Myocyte (in vitro differentiated cells): ENCODE data around the gene CLMN. TPM values are rescaled to one million over a fixed set of nuclear protein-coding genes. Genes with fewer than 3 reads are reported as not detected.

ENCODE experiments used
- DNase-seq: peaks from one replicate; pipeline ENCODE4 v3.0.0-alpha.2; 2012; ENCODE audit warnings: low read depth
- total RNA-seq: library from RNA; depleted of rRNA; stranded (reverse); fragments of >200 nt; gene quantifications from 2 replicates; pipeline ENCODE4 v1.2.3, GENCODE V29; 2014

Gene CLMN
- total RNA-seq, 1 donor from 2014 or later, result 0.99 TPM

DNA sequence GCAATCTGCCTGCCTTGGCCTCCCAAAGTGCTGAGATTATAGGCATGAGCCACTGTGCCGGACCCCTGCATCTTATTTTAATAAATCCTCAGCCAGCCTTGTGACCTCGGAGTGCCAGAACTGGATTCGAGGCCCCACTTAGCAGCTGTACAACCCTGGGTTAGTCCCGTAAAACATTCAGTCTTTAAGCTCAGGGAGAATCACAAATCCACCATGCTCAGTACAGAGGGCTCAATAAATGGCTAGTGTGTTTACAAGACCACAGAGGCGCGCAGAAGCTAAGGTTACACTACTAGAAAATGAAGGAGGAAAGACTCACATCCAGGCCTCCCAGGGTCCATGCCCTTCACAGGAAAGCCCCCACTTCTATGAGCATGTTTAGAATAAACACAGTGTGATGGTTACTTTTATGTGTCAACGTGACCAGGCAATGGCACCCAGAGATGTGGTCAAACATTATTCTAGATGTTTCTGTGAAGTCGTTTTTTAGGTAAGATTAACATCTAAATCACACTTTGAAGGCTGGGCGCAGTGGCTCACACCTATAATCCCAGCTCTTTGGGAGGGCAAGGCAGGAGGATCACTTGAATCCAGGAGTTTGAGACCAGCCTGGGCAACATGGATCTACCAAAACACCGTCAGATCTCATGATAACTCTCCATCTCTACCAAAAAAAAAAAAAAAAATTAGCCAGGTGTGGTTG, 55.3 kb downstream of the CLMN start:
- DNase-seq, result no peak

DNA sequence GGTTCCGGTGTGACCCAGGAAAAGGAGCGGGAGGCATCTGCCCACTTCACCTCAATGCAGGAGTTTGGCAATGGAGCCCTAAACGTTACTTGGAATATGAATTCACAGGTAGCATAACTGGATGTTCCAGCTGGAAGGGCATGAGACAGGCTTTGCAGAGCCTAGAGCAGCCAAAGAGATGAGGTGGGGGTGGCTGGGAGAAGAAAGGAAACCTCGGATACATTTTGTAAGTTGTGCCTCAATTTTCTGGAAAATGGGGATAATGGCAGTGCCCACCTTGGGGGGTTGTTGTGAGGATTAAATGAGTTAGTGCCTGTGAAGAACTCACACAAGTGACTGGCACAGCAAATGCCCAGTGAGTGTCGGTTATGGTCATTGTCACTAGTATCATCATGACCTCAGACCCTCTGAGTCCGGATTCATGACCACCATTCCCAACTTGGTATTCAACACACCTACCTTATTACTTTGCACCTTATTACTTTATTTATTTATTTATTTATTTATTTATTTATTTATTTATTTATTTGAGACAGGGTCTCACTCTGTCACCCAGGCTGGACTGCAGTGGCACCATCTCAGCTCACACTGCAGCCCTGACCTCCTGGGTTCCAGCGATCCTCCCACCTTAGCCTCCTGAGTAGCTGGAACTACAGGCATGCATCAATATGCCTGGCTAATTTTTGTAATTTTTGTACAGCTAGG, 56.0 kb downstream of the CLMN start:
- no peak for DNase-seq

DNA sequence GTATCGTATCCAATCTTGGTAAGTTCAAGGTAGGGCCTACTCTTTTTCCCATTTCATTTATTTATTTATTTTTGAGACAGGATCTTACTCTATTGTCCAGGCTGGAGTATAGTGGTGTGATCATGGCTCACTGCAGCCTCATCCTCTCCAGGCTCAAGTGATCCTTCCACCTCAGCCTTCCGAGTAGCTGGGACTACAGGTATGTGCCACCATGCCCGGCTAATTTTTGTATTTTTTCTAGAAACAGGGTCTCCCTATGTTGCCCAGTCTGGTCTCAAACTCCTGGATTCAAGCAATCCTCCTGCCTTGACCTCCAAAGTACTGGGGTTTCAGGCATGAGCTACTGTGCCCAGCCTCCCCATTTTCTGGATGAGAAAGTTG, 57.2 kb downstream of the CLMN start:
- DNase-seq, result no peak

DNA sequence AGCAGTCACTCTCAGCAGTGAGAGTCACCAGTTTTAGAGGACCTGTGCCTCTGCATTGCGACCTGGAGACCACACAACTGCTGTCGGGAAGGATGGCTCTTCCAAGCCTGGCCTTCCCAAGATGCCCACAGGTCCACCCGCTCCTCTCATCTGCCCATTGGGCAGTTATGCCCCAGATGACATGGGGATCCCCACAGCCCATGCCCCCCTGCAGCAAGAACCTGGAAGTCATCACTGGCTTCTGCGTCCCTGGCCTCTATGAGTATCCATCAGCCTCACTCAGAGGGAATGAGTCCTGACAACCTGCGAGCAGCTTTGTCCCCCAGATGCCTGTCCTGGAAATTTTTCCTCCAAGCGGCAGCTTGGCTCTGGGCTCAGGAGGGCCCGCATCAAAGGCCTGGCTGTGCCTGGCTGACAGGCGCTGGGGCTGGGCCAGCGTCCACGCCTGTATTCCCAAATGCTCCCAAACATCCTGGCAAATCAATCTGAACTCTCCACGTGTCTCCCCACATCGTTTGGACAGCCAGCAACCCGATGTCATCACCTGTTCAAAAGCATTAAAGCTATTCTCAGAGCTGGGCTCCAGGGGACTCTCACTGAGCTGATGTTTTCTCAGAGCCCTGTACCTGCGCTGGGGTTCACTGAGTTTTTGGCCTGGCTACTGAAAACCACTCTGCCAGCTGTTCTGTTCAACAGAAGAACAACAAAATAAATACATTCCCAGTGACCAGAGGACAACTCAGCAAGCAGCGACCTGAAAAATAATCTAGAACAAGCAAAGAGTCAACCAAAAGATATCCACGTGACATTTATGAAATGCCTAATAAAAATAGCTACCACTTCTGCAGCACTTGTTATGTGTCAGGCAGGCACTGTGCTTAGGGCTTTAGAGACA, 57.8 kb downstream of the CLMN start:
- peak; percentile 84 for DNase-seq

DNA sequence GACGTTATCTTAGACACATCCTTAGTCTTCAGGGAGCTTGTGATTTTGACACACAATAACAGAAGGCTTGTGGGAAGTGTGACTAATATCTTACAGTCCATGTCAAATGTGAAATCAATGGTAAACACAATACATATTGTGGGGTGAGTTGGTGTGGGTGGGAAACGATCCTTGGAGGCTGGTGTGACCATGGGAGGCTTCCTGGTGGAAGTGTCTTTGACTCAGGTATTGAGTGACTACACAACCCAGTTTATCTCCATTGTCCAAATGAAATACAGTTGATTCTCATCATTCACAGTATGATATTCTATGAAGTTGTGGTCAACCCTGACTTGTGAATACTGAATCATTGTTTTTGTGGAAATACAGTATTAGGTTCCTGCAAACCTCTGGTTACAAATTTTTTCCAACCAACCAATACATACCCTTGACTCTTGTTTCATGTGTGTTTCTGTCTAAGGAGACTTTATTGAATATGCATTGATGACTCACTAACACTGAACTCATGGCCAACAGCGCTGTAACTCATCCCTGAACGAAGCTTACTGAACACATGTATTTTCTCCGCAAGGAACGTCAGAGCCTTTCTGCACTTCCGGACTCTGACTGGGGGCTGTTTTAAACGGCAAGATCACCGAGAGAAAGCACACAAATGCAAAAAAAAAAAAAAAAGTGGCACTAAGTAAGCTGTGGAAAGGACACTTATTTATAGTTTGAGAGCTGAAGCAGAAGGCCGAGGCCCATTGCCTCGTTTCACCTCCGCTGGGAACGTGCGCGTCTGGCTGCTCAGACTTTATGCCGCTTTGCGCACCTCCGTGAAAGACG, 59.0 kb downstream of the CLMN start:
- no peak for DNase-seq

DNA sequence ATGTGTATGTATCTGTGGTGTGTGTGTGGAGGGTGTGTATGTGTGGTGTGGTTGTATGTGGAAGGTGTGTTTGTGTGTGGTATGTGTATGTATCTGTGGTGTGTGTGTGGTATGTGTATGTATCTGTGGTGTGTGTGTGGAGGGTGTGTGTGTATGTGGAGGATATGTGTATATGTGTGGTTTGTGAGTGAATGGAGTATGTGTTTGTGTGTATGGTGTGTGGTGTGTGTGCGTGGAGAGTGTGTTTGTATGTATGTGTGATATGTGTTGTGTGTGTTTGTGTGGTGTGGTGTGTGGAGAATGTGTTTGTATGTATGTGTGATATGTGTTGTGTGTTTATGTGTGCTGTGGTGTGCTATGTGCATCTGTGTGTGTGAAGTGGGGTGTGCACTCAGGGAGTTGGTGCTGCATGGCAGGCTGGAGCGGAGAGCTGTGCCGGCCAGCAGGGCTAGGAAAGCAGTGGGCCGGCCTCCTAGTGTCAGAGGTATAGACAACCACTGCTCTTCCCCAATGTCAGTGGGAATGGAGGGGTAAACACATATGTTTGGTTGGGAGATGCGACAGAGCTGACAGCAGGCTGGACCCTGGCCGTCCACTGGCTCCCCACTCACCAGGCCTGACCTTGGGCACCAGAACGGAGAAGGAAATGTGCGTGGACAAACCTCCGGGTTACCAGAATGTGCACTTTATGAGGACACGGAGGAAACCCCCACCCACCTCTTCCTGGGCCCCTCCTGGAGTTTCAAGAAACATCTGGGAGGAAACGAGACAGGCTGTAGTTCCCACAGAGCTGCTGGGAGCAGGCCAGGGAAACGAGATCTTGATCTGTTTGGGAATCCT, 60.7 kb downstream of the CLMN start:
- DNase-seq, result no peak

DNA sequence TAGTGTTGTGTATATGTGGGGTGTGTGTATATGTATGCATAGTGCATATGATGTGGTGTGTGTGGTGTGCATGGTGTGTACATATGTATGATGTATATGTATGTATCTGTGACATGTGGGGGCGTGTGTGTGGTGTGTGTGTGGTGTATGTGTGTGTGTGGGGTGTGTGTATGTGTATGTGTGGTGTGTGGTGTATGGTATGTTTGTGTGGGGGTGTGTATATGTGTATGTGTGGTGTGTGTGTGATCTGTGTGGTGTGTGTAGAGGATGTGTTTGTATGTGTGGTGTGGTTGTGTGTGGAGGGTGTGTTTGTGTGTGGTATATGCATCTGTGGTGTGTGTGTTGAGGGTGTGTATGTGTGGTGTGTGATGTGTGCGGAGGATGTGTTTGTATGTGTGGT, 61.6 kb downstream of the CLMN start:
- DNase-seq, result no peak

DNA sequence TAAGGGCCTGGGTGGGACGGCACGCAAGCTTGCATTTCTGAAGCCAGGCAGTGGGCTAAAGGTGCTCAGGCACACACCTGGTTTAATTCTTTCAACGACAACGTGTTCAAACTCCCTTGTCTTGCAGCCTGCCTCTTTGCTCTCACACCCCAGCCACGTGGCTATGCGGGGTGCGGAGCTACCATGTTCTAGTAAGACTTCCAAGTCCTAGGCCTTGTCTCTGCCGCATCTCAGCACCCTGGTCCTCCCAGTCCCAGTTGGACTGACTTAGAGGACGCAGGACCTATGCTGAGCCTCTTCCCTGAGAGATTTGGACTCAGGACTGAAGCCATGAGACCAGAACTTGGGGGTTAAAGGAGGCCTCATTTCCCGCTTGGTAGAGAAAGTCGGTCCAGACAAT, 62.2 kb downstream of the CLMN start:
- no peak for DNase-seq

DNA sequence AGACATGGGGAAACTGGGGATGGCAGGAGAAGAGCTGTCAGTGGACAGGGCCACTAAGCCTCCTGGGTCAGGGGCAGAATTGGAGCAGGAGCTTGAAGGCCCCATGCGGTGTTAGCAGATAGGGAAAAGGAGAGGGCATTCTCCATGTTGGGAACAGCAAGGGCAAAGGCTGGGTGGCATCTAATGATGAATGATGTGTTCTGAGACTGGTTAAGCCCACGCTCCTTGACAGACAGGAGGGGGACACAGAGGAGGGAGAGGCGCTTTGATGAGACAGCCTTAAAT, 63.0 kb downstream of the CLMN start:
- no peak for DNase-seq

DNA sequence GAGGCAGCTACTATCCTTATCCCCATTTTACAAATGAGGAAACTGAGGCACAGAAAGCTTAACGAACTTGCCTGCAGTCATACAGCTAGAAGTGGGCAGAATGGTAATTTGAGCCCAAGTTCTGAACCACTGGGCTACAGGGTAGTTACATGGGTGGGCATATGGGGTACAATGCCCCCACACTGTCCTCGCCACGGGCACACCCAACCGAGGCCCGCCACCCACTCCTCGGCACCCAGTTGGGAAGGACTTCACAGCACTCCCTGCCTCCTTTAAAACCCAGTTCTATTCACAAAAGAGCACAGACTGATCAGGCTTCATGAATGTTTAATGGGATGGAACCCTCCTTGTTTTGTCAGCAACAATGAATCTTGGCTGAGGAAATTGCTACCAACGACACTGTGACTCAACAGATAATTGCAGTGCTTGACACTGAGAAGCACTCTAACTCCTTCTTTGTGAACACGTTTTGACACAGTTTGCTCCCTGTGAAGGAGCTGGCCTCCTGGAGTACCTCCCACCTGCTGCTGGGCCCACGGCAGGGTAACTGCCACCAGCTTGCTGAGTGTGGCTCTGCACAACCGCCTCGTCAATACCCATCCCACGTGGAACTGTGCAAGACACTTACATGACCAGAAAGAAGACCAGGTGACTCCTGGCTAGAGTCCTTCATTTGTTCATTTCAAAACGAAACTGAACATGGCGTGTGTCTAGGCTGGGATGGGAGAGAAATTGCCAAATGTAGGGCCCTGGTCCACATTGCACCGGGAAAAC, 63.5 kb downstream of the CLMN start:
- no peak for DNase-seq

DNA sequence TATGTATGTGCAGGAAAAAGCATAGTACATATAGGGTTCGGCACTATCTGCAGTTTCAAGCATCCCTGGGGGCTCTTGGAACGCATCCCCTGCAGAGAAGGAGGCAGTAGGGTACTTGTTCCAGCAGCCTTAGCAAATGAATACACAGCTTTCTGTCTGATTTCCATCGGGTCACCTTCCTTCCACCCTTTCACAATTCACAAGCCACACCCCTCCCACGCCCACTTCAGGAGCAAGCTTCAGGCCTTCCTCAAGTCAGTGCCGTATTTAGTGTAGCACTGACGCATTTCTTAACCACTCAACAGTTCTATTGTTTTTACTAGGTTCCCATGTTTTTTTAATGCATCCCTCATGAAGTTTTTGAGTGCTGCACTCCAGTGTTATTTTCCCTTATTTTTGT, 64.2 kb downstream of the CLMN start:
- no peak for DNase-seq

DNA sequence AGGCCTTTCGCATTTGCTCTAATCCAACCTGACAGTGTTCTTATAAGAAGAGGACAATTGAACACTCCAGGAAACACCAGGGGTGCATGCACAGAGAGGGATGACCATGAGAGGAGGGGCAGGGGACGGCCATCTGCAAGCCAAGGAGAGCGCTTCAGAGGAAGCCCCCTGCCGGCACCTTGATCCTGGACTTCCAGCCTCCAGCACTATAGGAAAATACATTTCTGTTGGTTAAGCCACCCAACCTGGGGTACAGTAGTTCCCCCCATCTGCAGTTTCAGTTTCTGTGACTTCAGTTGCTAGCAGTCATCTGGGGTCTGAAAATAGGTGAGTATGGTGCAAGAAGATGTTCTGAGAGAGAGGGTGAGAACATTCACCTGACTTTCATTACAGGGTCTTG, 64.7 kb downstream of the CLMN start:
- no peak for DNase-seq

DNA sequence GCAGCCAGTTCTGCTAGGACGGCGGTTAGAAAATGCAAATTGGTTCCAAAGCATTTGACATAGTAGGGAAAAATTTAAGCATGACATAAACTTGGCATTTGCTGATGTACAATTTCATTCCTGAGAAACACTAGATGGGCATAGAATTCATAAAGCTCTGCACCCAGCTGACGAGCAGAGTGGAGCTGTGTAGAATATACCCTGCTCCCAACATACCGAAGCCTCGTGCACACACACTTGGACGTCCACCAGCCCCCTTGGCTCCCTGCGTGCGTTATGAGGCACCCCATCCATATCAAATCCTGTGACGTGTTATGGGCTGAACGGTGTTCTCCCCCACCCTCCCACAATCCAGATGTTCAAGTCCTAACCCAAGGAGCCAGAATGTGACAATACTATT, 65.4 kb downstream of the CLMN start:
- DNase-seq, result no peak

DNA sequence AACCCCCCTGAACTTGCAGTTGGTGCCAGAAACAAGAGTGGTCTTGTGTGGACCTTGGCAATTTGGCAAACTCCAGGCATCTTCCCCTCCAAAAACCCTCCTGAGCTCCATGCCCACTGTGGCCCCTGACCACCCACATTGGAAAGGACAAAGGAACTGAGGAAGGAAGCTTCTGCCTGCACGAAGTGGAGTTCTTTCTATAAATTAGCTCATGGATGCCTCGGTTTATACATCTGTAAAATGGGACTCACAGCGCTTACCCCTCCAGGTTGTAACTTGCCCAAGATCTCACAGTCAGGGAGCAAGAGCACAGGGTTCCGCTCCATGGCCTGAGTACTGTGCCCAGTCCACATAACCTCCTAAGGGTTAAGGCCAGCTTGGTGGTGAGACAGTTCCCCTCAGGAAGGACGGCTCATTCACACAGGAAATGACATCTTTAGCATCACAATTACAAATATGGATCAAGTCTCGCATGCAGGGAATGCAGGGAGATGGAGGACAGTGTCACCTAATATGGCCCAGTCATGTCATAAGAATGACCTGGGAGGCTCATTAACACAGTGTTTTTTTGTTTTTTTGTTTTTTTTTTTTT, 66.6 kb downstream of the CLMN start:
- DNase-seq, result no peak

DNA sequence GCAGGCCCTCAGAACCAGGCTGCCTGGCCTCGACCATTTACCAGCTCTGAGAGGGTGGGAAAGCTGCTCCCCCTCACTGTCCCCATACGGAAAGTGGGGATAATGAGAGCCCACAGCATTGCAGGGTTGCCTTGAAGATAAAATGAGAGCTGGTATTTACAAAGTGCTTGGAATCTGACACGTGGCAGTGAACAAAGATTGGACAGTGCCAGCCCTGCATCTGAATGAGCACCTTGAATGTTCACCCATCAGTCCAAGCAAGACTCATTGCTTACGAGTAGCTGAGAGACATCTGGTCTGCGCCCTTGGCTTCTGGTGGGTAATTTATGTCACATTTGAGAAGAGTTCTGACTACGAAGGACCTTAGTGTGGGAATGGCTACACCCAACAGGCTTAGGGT, 67.5 kb downstream of the CLMN start:
- DNase-seq, result no peak

DNA sequence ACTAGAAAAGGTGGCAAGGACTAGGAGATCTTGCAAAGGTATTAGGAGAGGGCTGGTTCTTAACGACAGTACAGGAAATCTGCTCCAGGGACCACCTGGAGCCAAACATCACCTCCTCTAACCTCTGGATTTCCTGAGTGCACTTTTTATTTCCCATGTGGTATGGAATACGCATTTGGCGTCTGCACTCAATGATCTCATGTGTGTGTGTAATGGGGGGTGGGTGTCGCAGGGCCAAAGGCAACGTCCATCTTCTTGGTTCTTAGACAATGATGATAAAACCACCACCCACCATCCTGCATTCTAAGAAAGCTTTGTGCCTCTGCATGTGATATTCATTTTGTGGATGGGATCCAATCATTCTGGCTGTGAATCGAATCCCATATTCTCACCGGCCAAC, 68.8 kb downstream of the CLMN start:
- no peak for DNase-seq

DNA sequence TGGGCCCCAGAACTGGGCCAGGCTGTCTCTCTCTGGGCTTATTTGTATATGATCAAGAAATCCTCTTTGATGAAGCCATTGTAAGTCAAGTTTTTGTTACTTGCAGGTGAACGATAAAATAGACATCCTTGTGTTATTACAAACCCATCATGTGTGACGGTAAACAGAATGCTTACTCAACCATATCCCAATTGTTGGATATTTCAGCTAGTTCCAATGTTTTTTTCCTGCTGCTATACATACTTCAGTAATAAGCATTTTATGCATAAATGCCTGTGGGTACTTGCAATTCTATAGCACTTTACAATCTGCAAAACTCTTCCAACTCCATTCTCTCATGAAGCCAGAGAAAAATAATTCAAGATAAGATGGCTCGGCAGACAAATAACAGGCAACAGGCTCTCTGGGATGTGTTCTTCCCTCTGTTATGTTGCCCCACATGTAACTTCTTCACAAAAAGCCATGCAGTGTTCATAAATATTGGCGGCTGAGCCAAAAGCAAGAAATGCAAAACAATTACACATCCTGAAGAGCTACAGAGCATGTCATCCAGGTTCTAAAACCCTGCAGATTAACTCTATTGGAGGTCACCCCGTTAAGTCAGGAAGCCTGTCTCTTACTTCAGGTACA, 69.5 kb downstream of the CLMN start:
- no peak for DNase-seq

DNA sequence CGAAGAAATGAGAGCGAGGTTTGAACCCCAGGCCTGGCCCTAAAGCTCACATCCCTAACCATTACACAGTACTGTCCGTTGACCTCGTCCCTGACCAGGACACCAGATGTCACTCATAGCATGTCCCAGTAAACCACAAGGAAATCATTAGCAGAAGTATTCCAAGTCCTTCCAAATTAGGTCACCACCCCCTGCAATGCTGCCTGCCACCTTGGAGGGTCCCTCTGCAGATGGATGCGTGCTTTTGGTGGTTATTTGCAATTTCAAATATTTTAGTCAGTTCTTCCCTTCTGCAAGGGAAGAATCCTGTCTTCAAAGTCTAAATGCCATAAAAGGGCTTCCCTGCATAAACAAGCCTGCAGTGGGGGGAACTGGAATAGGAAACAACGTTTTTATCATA, 71.3 kb downstream of the CLMN start:
- DNase-seq, result peak; percentile 46

DNA sequence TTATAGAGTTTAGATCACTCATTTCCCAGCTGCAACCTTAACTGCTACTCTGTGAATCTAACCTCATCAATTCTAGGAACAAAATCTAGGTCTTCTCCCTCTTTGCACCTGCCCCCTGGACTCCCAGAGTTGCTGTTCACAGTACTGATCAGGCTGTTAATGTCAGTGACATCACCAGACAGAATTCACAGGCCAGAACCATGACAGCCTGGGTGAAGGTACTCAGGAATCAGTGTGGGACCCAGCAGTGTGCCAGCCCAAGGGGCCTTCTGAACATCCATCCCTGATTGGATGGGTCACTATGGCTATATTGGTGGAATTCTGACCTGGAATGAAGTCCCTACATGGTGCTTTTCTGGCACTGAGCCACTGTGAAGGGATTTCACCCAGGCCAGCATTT, 72.8 kb downstream of the CLMN start:
- DNase-seq, result no peak
